Measurements from ENCODE around the gene SLC22A15.
"Not testable (repeated sequence)": the region's sequence is repeated elsewhere in the genome, so short reads cannot be mapped to it uniquely, and the experiment has no call there.

The SLC22A15 gene

DNA sequence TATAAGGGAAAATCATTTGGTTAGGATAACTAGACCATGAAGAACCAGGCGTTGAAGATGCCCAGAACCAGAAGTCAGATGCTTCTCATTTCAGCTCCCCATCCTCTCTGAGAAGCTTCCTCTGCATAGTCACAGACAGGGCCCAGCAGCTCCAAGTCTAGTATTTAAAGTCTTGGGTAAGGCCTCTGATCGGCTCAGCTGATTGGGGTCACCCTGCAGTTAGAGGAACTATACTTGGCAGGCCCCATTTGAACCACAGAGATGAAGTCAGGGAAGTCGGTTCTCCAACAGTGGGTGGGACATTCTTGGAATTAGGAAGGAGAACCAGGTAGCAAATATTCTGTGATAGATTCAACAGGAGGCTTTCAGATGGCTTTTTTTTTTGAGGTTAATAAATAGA lies 48.3 kb downstream of the SLC22A15 start:
- no peak overlapping the region for H3K4me3 ChIP-seq
- in situ Hi-C loops (cut with MboI; ENCODE audit: low sequenced_read_pairs): no loop called here
- H3K4me1 ChIP-seq: no peaks in the 10 kb centered on the region
- peaks cover 12% of the 10 kb centered on the region; the same call in 1 of the 2 replicates for H3K36me3 ChIP-seq (replicated peaks)
- DNase-seq (ENCODE audit: low spot score in 2 of 2): no peak
- H3K9me3 ChIP-seq: no peaks in the 10 kb centered on the region
- H3K27me3 ChIP-seq (ENCODE audit: low read depth): no peaks in the 10 kb centered on the region

DNA sequence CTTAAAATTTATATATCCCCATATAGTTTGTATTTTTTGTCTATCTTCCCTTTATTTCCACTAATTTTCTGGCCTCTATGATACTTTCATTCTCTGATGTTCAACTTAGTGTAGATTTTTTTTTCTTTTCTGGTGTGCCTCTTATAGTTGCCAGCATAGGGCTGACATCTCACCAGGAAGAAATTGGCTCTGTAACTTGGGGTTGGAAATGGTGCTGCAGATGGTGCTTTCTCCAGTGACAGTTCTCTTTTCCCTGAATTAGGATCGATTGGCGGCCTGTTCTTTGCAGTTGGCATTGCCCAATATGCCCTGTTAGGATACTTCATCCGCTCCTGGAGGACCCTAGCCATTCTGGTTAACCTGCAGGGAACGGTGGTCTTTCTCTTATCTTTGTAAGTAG lies 50.3 kb downstream of the SLC22A15 start:
- DNase-seq (ENCODE audit: low spot score in 2 of 2): no peak
- H3K36me3 ChIP-seq (replicated peaks): peaks cover 15% of the 10 kb centered on the region; the same call in 1 of the 2 replicates
- no peaks in the 10 kb centered on the region for H3K9me3 ChIP-seq
- H3K27me3 ChIP-seq (ENCODE audit: low read depth): no peaks in the 10 kb centered on the region
- H3K4me1 ChIP-seq: no peaks in the 10 kb centered on the region
- in situ Hi-C loops (cut with MboI; ENCODE audit: low sequenced_read_pairs): no loop called here
- H3K4me3 ChIP-seq: no peak overlapping the region

DNA sequence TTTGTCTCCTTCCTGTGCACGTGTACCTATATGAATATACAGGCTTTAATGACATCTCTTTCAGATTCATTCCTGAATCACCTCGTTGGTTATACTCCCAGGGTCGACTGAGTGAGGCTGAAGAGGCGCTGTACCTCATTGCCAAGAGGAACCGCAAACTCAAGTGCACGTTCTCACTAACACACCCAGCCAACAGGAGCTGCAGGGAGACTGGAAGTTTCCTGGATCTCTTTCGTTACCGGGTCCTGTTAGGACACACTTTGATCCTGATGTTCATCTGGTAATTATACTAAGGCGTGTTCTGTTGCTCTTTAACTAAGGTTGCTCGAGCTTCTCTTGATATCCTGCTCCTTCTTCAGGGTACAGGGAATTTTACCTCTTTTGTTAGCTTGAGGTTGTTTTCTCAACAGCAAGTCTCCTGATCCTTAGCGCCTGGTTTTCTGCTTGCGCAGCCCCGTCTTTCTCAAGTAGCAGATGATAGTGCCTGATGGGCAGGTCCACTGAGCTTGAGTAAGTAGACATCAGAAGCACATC lies 55.1 kb downstream of the SLC22A15 start:
- no peak for DNase-seq (ENCODE audit: low spot score in 2 of 2)
- peaks cover 23% of the 10 kb centered on the region for H3K4me1 ChIP-seq
- H3K4me3 ChIP-seq: no peak overlapping the region
- H3K9me3 ChIP-seq: no peaks in the 10 kb centered on the region
- no peaks in the 10 kb centered on the region for H3K27me3 ChIP-seq (ENCODE audit: low read depth)
- in situ Hi-C loops (cut with MboI; ENCODE audit: low sequenced_read_pairs): no loop called here
- peaks cover 21% of the 10 kb centered on the region for H3K36me3 ChIP-seq (replicated peaks)

DNA sequence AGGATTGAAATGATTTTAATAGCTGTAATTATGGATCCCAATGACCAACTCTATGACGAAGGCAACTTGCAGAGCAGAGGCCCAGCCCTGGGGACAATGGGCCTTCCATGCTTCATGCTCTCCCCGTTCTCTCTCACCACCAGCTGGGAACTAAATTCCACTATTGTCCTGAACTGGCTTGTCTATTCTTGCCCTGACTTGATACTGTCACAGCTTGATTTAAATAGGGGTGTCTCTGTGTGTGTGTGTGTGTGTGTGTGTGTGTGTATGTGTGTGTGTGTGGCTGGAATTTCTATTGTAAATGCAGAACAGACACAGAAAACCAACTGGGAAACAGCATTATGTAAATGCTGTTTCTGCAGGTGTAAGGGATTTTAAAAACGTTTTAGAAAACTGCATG lies 57.0 kb downstream of the SLC22A15 start:
- in situ Hi-C loops (cut with MboI; ENCODE audit: low sequenced_read_pairs): no loop called here
- Histone ChIP-seq H3K4me1 (peaks cover 42% of the 10 kb centered on the region), H3K27me3 (ENCODE audit: low read depth) (no peaks in the 10 kb centered on the region), H3K9me3 (no peaks in the 10 kb centered on the region), H3K4me3 (no peak overlapping the region), H3K36me3 (replicated peaks) (peaks cover 16% of the 10 kb centered on the region)
- DNase-seq (ENCODE audit: low spot score in 2 of 2): peak; percentile 69 to 75

DNA sequence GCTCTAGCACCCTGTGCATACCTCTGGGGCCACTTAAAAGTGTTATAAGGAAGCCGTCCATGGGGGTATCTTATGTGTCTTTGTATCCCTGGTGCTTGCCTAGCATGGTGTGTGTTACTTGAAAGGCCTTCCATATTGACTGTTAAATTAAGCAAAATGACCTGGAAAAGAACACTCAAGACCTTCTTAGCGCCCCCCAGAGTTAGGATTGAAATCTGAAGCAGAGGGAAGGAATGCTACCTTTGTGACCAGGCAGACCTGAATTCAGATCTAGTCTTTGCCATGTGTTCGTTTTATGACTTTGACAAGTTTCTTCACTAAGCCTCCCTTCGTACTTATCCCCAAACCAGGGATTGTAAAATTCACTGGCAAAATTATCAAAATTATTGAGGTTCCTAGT lies 59.9 kb downstream of the SLC22A15 start:
- no peak overlapping the region for H3K4me3 ChIP-seq
- peaks cover 16% of the 10 kb centered on the region; the same call in 1 of the 2 replicates for H3K36me3 ChIP-seq (replicated peaks)
- in situ Hi-C loops (cut with MboI; ENCODE audit: low sequenced_read_pairs): no loop called here
- H3K9me3 ChIP-seq: no peaks in the 10 kb centered on the region
- H3K27me3 ChIP-seq (ENCODE audit: low read depth): no peaks in the 10 kb centered on the region
- DNase-seq (ENCODE audit: low spot score in 2 of 2): peak in 1 of 2 experiments; percentile 45
- H3K4me1 ChIP-seq: peaks cover 42% of the 10 kb centered on the region

DNA sequence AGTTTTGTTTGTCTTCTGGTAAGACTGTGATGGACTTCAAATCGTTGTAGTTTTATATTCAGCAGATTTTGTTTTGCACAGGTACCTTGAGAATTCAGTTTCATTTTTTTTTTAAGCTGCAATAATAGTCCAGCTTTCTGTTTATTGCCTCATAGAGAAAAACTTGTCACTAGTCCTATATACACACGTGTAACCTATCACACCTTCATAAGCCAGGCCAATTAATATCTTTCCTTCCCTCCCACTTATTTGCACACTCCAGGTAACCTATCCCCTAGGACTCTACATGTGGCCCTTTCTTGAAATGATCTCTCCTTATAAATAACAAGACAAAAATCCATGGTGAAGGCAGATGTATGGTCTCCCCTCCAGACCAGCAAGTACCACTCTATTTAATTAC lies 62.4 kb downstream of the SLC22A15 start:
- Histone ChIP-seq H3K4me1 (peaks cover 26% of the 10 kb centered on the region), H3K4me3 (no peak overlapping the region), H3K27me3 (ENCODE audit: low read depth) (no peaks in the 10 kb centered on the region), H3K9me3 (no peaks in the 10 kb centered on the region), H3K36me3 (replicated peaks) (peaks cover 3% of the 10 kb centered on the region; the same call in 1 of the 2 replicates)
- in situ Hi-C loops (cut with MboI; ENCODE audit: low sequenced_read_pairs): no loop called here
- DNase-seq (ENCODE audit: low spot score in 2 of 2): no peak

DNA sequence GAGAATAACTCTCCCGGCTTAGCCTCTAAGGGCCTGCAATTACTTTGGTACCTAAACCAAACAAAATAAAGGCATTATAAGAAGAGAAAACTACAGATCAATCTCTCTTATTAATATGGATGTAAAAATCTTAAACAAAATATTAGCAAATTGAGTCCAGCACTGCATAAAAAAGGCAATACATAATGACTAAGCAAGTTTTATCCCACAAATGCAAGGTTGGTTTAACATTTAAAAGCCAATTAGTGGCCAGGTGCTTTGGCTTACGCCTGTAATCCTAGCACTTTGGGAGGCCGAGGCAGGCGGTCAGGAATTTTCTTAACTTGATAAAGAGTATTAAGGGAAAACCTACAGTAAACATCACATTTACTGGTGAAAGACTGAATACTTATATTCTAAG lies 67.8 kb downstream of the SLC22A15 start:
- Histone ChIP-seq H3K36me3 (replicated peaks) (no peaks in the 10 kb centered on the region; the same call in 1 of the 2 replicates), H3K27me3 (ENCODE audit: low read depth) (no peaks in the 10 kb centered on the region), H3K9me3 (0 out of 2 replicates have a peak, but pooled peaks cover 2% of the 10 kb centered on the region), H3K4me3 (no peak overlapping the region), H3K4me1 (no peaks in the 10 kb centered on the region)
- DNase-seq (ENCODE audit: low spot score in 2 of 2): no peak
- in situ Hi-C loops (cut with MboI; ENCODE audit: low sequenced_read_pairs): no loop called here

DNA sequence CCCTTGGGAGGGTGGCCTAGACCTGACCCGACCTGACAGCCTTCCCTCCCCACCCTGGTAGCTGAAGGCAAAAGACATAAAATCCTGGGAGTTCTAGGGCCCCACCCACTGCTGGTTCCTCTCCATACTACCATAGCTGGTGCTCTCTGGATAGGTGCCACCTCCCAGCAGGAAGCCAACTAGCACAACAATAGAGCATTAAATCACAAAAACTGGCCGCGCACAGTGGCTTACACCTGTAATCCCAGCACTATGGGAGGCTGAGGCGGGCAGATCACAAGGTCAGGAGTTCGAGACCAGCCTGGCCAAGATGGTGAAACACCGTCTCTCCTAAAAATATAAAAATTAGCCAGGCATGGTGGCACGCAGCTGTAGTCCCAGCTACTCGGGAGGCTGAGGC lies 70.6 kb downstream of the SLC22A15 start:
- H3K4me1 ChIP-seq; in situ Hi-C loops (cut with MboI; ENCODE audit: low sequenced_read_pairs); H3K9me3 ChIP-seq; H3K4me3 ChIP-seq; H3K36me3 ChIP-seq (replicated peaks); DNase-seq (ENCODE audit: low spot score in 2 of 2); H3K27me3 ChIP-seq (ENCODE audit: low read depth): not testable (repeated sequence)

DNA sequence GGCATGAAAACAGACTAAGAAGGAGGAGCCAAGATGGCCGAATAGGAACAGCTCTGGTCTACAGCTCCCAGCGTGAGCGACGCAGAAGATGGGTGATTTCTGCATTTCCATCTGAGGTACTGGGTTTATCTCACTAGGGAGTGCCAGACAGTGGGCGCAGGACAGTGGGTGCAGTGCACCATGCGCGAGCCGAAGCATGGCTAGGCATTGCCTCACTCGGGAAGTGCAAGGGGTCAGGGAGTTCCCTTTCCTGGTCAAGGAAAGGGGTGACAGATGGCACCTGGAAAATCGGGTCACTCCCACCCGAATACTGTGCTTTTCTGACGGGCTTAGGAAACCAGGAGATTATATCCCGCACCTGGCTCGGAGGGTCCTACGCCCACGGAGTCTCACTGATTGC lies 75.6 kb downstream of the SLC22A15 start:
- in situ Hi-C loops (cut with MboI; ENCODE audit: low sequenced_read_pairs); H3K36me3 ChIP-seq (replicated peaks); H3K4me1 ChIP-seq; H3K27me3 ChIP-seq (ENCODE audit: low read depth); DNase-seq (ENCODE audit: low spot score in 2 of 2); H3K9me3 ChIP-seq; H3K4me3 ChIP-seq: not testable (repeated sequence)

DNA sequence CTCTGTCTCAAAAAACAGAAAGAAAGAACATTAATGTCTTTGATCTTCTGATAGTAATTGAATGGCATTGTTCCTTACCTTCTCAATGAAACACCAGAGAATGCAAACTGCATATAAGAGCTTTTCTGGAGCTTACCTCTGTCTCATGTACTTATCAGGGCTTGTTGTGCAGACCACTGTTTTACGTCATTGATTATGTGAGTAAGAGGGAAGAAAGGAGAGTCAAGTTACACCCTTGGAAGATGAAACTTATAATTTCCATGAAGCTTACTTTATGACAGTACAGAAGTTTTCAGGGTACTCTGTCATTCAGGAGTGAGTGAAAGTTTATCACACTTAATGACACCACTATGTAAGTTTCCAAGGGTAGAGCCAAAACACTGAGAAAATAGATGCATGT lies 85.9 kb downstream of the SLC22A15 start:
- H3K9me3 ChIP-seq: no peaks in the 10 kb centered on the region
- DNase-seq (ENCODE audit: low spot score in 2 of 2): no peak
- in situ Hi-C loops (cut with MboI; ENCODE audit: low sequenced_read_pairs): no loop called here
- no peaks in the 10 kb centered on the region for H3K27me3 ChIP-seq (ENCODE audit: low read depth)
- no peak overlapping the region for H3K4me3 ChIP-seq
- H3K36me3 ChIP-seq (replicated peaks): peaks cover 9% of the 10 kb centered on the region; the same call in 1 of the 2 replicates
- H3K4me1 ChIP-seq: no peaks in the 10 kb centered on the region

DNA sequence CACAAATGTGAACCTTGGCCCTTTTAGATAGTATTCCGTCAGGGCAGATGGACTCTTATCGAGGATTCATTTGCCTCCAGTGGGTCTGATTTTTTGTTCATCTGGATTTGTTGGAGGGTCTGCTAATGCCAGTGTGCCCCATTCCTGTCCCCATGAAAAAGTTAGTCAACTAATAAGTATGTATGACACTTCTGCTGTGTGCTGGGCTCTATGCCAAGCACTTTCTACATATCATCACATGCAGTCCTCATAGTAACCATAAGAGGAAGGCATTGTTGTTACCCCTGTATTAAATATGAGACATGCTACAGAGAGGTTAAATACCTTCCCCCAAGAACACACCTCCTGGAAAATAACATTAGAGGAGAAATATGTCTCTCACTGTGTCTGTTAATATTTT lies 88.3 kb downstream of the SLC22A15 start:
- peaks cover 17% of the 10 kb centered on the region for H3K36me3 ChIP-seq (replicated peaks)
- in situ Hi-C loops (cut with MboI; ENCODE audit: low sequenced_read_pairs): no loop called here
- no peak overlapping the region for H3K4me3 ChIP-seq
- DNase-seq (ENCODE audit: low spot score in 2 of 2): no peak
- H3K27me3 ChIP-seq (ENCODE audit: low read depth): no peaks in the 10 kb centered on the region
- H3K9me3 ChIP-seq: no peaks in the 10 kb centered on the region
- H3K4me1 ChIP-seq: no peaks in the 10 kb centered on the region

DNA sequence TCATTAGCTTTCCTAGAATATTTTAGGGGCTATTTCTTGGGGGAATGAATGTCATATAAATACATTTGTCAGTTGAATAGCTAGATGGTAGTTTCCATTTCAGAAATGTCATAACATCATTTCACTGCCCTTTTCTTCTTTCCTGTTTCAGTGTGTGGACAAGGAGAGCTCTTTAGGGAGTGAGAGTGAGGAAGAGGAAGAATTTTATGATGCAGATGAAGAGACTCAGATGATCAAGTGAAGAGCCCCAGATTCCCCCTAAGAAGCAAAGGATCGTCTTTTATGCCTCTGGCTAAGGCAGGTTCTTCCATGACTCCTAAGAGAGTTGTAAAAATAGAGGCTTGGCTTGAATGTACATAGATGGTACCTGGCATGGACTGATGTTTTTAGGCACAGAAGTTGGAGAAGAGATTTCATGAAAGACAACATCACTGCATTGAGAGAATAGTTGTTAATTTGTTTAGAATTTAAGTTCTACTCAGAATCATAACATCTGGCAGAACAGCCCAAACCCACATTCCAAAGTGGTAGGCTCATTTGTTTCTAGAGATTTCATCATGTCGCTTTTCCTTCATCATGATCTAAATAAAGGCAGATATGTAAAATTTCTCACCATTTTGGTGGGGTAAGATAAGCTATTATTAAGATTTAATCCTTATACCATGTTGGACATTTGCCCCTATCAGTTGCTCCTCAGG lies 90.7 kb downstream of the SLC22A15 start:
- H3K4me1 ChIP-seq: no peaks in the 10 kb centered on the region
- H3K27me3 ChIP-seq (ENCODE audit: low read depth): no peaks in the 10 kb centered on the region
- no peak for DNase-seq (ENCODE audit: low spot score in 2 of 2)
- no peak overlapping the region for H3K4me3 ChIP-seq
- in situ Hi-C loops (cut with MboI; ENCODE audit: low sequenced_read_pairs): no loop called here
- peaks cover 17% of the 10 kb centered on the region for H3K36me3 ChIP-seq (replicated peaks)
- H3K9me3 ChIP-seq: no peaks in the 10 kb centered on the region

DNA sequence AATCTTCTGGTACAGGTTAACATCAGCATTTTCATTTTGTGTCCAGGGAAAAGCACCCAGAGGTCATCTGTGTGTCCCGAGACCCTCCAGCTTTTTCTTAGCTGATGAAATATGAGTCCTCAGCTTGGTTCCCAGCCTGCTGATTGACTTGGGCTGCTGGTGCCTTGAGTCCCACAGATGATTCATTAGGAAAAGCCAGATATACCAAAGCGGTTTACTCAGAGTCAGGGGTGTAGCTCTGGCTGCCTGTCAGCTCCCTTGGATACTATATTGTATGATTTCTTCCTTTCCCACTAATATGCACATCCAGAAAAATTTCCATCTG lies 91.2 kb downstream of the SLC22A15 start:
- Histone ChIP-seq H3K9me3 (no peaks in the 10 kb centered on the region), H3K4me1 (no peaks in the 10 kb centered on the region), H3K4me3 (no peak overlapping the region), H3K27me3 (ENCODE audit: low read depth) (no peaks in the 10 kb centered on the region), H3K36me3 (replicated peaks) (peaks cover 17% of the 10 kb centered on the region)
- in situ Hi-C loops (cut with MboI; ENCODE audit: low sequenced_read_pairs): no loop called here
- no peak for DNase-seq (ENCODE audit: low spot score in 2 of 2)

DNA sequence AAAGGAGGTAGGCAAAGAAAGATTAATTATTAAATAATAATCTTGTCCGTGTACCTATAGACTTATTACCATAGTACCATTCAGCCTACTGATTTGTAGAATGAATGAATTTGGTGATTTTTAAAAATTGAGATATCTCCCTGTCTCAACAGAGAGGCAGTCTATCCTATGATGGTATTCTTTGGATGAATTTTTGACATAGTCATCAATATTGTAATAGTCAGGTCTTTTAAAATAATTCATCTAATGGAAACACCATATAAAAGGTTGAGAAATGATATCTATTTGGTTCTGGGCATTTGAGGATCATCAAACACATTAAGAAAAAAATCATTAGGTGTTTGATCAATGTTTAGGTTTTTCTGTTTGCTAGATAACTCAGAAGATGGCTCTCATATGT lies 99.3 kb downstream of the SLC22A15 start:
- H3K9me3 ChIP-seq: no peaks in the 10 kb centered on the region
- no peaks in the 10 kb centered on the region for H3K27me3 ChIP-seq (ENCODE audit: low read depth)
- in situ Hi-C loops (cut with MboI; ENCODE audit: low sequenced_read_pairs): no loop called here
- no peaks in the 10 kb centered on the region for H3K4me1 ChIP-seq
- DNase-seq (ENCODE audit: low spot score in 2 of 2): no peak
- no peaks in the 10 kb centered on the region for H3K36me3 ChIP-seq (replicated peaks)
- H3K4me3 ChIP-seq: no peak overlapping the region

DNA sequence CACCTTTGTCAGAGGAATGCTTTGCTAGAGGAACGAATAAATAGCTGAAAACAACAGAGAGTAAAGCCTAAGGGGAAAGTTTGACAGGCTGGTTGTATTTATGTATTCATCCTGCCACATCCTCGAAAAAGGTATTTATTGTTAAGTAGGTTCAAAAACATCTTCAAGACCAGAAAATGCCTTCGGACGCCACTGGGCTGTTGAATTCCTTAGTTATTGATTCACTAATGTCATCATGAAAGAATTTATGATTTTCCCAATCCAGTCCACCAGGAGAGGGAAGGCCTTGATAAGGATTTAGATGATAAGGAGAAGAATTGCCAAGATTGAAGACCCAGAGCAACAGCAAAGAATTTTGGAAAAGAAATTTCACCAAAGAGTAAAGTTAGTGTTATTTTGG lies 99.7 kb downstream of the SLC22A15 start:
- H3K4me3 ChIP-seq: no peak overlapping the region
- no peaks in the 10 kb centered on the region for H3K4me1 ChIP-seq
- in situ Hi-C loops (cut with MboI; ENCODE audit: low sequenced_read_pairs): no loop called here
- no peaks in the 10 kb centered on the region for H3K36me3 ChIP-seq (replicated peaks)
- H3K27me3 ChIP-seq (ENCODE audit: low read depth): no peaks in the 10 kb centered on the region
- no peak for DNase-seq (ENCODE audit: low spot score in 2 of 2)
- no peaks in the 10 kb centered on the region for H3K9me3 ChIP-seq

Measured in HAP-1 (cell line).